HG03095 (cell line): ENCODE measurements around the gene RAD18.

ENCODE experiments used
- ATAC-seq: cut with Tn5 transposase; IDR thresholded peaks from one replicate; pipeline ENCODE4 v1.9.1; 2021; ENCODE audit warnings: moderate library complexity; ENCODE audit not compliant: unreplicated experiment

RAD18 gene

GRCh38 chr3:8909160-8909559, 54.1 kb downstream of the RAD18 start:
- no peak for ATAC-seq

- ATAC-seq, result no peak
Measured at GRCh38 chr3:8903191-8903590, 60.1 kb downstream of the RAD18 start.

- no peak for ATAC-seq
Measured at GRCh38 chr3:8900869-8901268, 62.4 kb downstream of the RAD18 start.

GRCh38 chr3:8899876-8900460, 63.3 kb downstream of the RAD18 start:
- no peak for ATAC-seq

- no peak for ATAC-seq
Measured at GRCh38 chr3:8895829-8896228, 67.4 kb downstream of the RAD18 start.

GRCh38 chr3:8893001-8893400, 70.3 kb downstream of the RAD18 start:
- ATAC-seq, result no peak

GRCh38 chr3:8891774-8892173, 71.5 kb downstream of the RAD18 start:
- ATAC-seq, result no peak

GRCh38 chr3:8891303-8891702, 72.0 kb downstream of the RAD18 start:
- ATAC-seq, result no peak

GRCh38 chr3:8888301-8888915, 74.9 kb downstream of the RAD18 start:
- ATAC-seq, result no peak

GRCh38 chr3:8887435-8888300, 75.6 kb downstream of the RAD18 start:
- ATAC-seq, result no peak

GRCh38 chr3:8886546-8886945, 76.7 kb downstream of the RAD18 start:
- no peak for ATAC-seq

- ATAC-seq, result no peak
Measured at GRCh38 chr3:8885536-8886316, 77.5 kb downstream of the RAD18 start.

DNA sequence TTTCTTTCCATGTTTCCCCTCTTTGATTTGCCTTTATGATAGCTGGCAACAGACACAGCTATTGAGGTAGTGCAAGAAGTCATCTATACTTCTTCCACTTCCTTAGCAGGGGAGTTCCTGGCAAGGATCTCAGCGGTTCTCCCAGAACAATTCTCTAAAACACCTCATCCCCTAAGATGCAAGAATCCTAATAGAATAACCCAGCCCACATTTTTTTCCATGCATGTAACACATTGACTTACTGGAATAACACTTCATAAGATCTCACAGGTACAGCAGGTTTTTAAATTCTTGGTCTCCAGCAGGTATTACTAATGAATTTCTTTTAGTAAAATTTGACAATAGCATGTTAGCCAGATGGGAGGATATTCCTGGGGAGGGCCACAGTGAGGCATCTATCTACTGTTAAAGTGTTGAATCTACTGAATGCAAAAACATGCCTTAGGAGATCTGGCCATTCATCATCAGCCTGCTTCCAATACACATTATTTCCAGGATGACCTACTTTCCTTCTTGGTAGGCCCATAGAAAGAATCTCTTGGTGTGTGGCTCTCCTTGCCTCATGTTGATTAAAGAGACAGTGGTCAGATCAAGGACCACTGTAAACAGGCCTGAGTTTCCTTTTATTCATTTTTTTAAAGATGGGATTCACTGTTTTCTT, 78.5 kb downstream of the RAD18 start:
- no peak for ATAC-seq

DNA sequence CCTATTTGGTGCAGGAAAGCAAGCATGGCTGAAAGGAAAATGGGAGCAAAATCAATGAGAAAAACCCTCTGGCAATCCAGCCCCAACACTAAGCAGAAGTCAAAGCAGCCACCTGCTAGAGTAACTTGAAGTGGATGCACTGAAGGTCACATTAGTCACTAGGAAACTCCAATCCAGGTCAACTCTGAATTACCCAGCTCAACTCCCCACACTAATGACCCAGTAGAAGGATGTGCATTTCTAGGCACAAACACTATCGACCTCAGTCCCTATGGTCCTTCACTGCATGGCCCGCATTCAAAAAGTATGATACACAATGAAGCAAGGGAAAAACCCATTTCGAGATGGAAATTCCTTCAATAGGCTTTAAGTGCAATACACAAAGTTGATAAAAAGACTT, 80.6 kb downstream of the RAD18 start:
- ATAC-seq, result peak; percentile 37

DNA sequence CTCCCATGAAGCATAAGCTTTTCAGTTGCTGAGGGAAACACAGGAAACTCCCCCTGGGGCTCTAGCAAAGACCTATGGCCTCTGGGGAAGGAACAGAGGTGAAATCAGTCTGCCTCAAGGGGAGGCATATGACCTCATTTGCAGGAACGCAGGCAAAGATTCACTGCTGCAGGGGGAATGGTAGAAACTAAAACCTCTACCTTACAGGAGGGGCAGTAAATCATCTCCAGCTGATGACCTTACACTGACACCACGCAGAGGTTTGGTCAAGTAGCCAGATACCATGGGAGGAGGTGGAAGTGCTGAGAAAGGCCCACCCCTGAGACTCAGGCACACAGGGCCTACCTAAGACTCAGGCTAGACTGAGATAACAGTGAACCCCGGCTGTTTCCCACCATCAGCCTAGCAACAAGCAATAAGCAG, 81.1 kb downstream of the RAD18 start:
- ATAC-seq, result peak; percentile 56

- ATAC-seq, result no peak
Measured at GRCh38 chr3:8879347-8879944, 83.8 kb downstream of the RAD18 start.

DNA sequence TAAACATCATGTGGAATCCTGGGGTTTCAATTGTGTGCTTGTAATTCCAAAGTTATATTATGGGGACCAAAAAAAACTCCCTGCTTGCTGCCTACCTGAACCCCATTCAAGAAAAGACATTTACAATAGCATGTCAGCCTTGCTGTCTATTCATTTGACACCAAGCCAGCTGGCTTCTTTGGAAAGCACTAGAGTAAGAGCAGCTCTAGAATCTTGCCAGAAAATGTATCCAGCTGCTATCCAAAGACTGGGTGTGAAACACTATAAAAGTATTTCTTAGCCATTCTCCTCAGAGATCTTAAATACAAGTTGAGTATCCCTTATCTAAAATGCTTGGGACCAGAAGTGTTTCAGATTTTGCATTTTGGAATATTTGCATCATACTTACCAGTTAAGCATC, 87.4 kb downstream of the RAD18 start:
- no peak for ATAC-seq

GRCh38 chr3:8873740-8874139, 89.5 kb downstream of the RAD18 start:
- no peak for ATAC-seq

DNA sequence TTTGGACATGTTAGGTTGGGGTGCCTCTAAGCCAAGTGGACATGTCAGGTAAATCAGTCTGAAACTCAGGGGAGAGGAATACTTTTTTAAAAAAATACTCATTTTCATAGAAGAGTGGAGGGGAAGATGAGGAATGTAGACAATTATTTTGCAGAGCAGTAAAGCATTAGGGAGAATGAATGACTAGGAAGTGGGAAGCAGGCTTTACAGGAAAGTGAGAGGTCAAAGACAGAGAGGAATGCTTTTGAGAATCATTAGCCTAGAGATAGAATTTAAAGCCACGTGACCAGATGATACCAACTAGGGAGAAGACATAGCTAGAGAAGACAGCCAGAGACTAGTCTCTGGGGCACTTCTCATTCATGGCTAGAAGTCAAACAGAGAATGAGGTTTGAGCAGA, 91.0 kb downstream of the RAD18 start:
- no peak for ATAC-seq

DNA sequence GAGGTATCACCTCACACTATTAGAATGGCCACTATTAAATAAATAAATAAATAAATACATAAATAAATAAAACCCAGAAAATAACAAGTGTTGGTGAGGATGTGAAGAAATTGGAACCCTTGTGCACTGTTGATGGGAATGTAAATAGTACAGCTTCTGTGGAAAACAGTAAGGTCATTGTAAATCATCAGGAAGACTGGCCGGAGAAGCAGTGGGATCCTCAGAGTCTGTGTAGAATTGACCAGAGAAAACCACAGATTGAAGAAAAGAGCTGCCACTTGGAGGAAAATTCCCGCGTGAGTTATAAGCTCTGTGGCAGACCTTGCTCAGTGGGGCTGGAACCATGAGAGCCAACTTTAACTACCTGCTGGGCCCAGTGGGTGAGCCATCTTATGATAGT, 92.0 kb downstream of the RAD18 start:
- no peak for ATAC-seq
